Measurements from ENCODE around the gene ABTB2.

The ABTB2 gene

GRCh38 chr11:34180040-34180813 lies 177.6 kb downstream of the ABTB2 start:
- H3K27ac ChIP-seq: no peak overlapping the region

DNA sequence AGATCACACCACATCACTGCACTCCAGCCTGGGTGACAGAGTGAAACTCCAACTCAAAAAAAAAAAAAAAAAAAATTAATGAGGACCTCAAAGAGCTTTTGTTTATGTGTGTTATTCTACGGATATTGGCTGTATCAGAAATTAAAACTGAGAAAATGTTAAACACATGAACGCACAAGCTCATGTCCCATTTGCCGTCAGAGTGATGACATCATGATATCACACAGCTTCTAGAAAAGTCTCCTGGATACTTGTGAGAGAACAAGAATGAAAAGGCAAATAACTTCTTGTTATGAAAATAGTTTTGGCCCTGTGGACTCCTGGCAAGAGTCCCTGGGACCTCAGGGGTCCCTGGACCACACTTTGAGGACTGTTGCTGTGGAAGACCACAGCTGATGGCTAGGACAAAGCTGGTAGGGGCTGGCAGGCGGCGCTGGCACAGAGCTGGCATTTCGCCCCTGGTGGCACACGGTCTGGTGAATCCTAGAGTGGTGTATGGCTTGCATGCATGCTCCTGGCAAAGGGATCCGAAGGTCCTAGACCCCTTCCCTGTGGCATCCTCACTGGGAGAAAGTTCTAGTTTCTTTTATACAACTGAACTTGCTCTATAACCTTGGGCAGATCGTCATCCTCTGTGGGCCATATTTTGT lies 178.7 kb downstream of the ABTB2 start:
- no peak overlapping the region for H3K27ac ChIP-seq
- TF ChIP-seq CTCF (conservative IDR thresholded peaks at IDR 0.05) (no peak), ZFX (IDR thresholded peaks at IDR 0.05) (no peak)

More at GRCh38 chr11:34180040-34180813, 177.6 kb downstream of the ABTB2 start:
- TF ChIP-seq ZFX (IDR thresholded peaks at IDR 0.05) (no peak), CTCF (conservative IDR thresholded peaks at IDR 0.05) (no peak)

DNA sequence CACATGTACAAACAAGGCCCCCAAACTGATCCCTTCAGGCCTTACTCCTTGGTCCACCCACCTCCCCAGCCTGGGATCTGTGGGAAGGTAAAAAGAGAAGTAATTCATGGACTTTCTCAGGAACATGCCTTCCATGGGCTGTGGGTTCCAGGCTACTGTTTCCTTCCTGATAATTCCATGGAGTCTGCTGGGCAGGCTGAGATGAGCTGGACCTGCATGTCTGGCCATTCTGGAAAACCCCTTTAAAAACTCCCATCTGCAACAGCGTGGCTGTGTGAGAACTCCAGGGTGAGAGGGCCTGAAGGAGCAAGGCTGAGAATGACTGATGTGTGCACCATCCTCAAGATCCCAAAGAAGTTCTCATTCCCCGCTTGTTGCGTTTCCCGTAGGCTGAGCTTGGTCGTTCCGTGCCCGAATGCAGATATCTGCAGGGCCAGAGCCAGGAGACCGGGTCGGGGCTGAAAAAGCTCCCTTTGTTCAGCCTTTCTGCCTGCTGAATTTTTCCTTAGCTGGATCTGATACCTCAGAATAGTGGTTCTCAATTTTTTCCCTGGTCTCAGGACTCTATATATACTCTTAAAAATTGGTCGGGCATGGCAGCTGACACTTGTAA lies 179.5 kb downstream of the ABTB2 start:
- no peak overlapping the region for H3K27ac ChIP-seq

GRCh38 chr11:34176751-34177209 lies 181.0 kb downstream of the ABTB2 start:
- H3K27ac ChIP-seq: no peak overlapping the region
- no peak for TF ChIP-seq CTCF (conservative IDR thresholded peaks at IDR 0.05)
- no peak for TF ChIP-seq ZFX (IDR thresholded peaks at IDR 0.05)

More for the DNA sequence above, 179.5 kb downstream of the ABTB2 start:
- TF ChIP-seq CTCF (conservative IDR thresholded peaks at IDR 0.05): no peak
- TF ChIP-seq ZFX (IDR thresholded peaks at IDR 0.05): no peak

DNA sequence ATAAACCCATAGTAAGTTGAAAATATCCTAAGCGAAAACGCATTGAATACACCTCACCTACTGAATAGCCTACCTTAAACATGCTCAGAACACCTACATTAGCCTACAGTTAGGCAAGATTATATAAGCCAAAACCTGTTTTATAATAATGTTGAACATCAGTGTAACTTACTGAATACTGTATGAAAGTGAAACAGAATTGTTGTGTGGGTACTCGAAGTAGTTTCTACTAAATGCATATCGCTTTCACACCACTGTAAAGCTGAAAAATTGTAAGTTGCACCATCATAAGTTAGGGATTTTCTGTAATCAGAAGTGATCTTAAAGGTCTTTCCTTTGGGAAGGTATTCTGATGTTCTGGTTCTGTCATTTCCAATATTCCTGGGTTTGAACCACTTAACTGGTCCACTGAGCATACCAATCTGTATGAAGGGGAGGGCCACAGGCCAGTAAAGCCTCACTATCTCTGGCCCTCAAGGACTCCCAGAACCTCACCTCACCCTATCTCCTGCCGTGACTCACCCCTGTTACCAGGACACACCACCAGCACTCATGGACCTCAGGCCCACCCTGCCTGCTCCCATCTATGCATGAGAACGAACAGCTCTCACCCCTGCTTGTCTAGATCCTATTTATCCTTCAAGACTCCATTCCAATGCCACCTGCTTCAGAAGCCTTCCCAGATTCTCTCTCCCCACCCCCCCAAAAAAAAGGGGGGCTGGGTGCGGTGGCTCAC lies 182.4 kb downstream of the ABTB2 start:
- TF ChIP-seq ZFX (IDR thresholded peaks at IDR 0.05) (no peak), CTCF (conservative IDR thresholded peaks at IDR 0.05) (no peak)
- H3K27ac ChIP-seq: no peak overlapping the region

DNA sequence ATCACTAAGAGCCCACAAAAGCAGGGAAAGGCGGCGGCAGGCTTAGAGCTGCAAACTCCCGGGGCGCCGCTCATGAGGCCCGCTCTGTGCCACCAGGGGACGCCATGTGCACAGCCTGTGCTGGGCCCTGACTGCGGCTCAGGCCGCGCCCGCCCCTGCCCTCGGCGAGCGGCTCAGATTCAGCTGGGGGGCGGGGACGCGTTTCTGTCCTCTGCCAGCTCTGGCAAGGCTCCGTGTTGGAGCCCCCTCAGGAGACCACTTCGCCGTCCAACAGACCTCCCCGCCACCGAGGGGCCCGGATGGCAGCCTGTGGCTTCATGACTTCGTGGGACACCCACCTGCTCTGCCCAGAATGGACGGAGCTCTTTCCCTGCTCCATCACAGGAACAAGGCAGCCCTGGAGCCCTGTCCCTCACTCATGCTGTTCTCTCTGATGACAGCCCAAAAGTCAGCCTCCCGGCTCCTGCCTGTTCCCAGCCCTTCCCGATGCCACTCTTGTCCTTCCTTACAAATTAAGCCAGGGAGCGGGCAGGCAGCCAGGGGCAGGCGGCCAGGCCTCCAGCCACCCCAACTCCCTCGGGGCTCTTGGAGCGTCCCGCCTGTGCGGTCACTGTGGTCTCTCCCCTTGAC lies 183.3 kb downstream of the ABTB2 start:
- H3K27ac ChIP-seq: no peak overlapping the region; the same call in 1 of the 2 replicates
- no peak for TF ChIP-seq ZFX (IDR thresholded peaks at IDR 0.05)
- TF ChIP-seq CTCF (conservative IDR thresholded peaks at IDR 0.05): peak; percentile 99
